Ecto neural progenitor cell (in vitro differentiated cells): ENCODE data around the gene AUTS2.
"Not testable (repeated sequence)": the region's sequence is repeated elsewhere in the genome, so short reads cannot be mapped to it uniquely, and the experiment has no call there.

ENCODE experiments used
- DNase-seq: peaks from one replicate; pipeline ENCODE4 v3.0.0-alpha.2; 2018; ENCODE audit warnings: low spot score

Gene AUTS2

GRCh38 chr7:70634071-70634470 lies 1035.8 kb downstream of the AUTS2 start:
- no peak for DNase-seq

- DNase-seq, result no peak
Measured at GRCh38 chr7:70634610-70635068, 1036.4 kb downstream of the AUTS2 start.

GRCh38 chr7:70635633-70636032 lies 1037.4 kb downstream of the AUTS2 start:
- DNase-seq, result no peak

- DNase-seq, result no peak
Measured at GRCh38 chr7:70636169-70636568, 1037.9 kb downstream of the AUTS2 start.

GRCh38 chr7:70637726-70638125 lies 1039.5 kb downstream of the AUTS2 start:
- DNase-seq, result no peak

GRCh38 chr7:70638158-70639107 lies 1040.2 kb downstream of the AUTS2 start:
- no peak for DNase-seq

GRCh38 chr7:70640266-70640833 lies 1042.1 kb downstream of the AUTS2 start:
- DNase-seq, result no peak

GRCh38 chr7:70641882-70642281 lies 1043.6 kb downstream of the AUTS2 start:
- no peak for DNase-seq

GRCh38 chr7:70645279-70645678 lies 1047.0 kb downstream of the AUTS2 start:
- no peak for DNase-seq

GRCh38 chr7:70645876-70646351 lies 1047.6 kb downstream of the AUTS2 start:
- DNase-seq, result no peak

GRCh38 chr7:70646536-70647248 lies 1048.4 kb downstream of the AUTS2 start:
- no peak for DNase-seq

GRCh38 chr7:70647801-70648498 lies 1049.7 kb downstream of the AUTS2 start:
- no peak for DNase-seq

- DNase-seq, result not testable (repeated sequence)
Measured at GRCh38 chr7:70648499-70648861, 1050.2 kb downstream of the AUTS2 start.

GRCh38 chr7:70649323-70649722 lies 1051.0 kb downstream of the AUTS2 start:
- DNase-seq, result no peak

- DNase-seq, result no peak
Measured at GRCh38 chr7:70654146-70654545, 1055.9 kb downstream of the AUTS2 start.

GRCh38 chr7:70654979-70655378 lies 1056.7 kb downstream of the AUTS2 start:
- DNase-seq, result no peak

- DNase-seq, result no peak
Measured at GRCh38 chr7:70655694-70656093, 1057.4 kb downstream of the AUTS2 start.

GRCh38 chr7:70657571-70657970 lies 1059.3 kb downstream of the AUTS2 start:
- no peak for DNase-seq

GRCh38 chr7:70657989-70658632 lies 1059.8 kb downstream of the AUTS2 start:
- no peak for DNase-seq

GRCh38 chr7:70659263-70659662 lies 1061.0 kb downstream of the AUTS2 start:
- no peak for DNase-seq

GRCh38 chr7:70660154-70660818 lies 1062.0 kb downstream of the AUTS2 start:
- no peak for DNase-seq
